ENCODE measurements around the gene MND1.

DNA sequence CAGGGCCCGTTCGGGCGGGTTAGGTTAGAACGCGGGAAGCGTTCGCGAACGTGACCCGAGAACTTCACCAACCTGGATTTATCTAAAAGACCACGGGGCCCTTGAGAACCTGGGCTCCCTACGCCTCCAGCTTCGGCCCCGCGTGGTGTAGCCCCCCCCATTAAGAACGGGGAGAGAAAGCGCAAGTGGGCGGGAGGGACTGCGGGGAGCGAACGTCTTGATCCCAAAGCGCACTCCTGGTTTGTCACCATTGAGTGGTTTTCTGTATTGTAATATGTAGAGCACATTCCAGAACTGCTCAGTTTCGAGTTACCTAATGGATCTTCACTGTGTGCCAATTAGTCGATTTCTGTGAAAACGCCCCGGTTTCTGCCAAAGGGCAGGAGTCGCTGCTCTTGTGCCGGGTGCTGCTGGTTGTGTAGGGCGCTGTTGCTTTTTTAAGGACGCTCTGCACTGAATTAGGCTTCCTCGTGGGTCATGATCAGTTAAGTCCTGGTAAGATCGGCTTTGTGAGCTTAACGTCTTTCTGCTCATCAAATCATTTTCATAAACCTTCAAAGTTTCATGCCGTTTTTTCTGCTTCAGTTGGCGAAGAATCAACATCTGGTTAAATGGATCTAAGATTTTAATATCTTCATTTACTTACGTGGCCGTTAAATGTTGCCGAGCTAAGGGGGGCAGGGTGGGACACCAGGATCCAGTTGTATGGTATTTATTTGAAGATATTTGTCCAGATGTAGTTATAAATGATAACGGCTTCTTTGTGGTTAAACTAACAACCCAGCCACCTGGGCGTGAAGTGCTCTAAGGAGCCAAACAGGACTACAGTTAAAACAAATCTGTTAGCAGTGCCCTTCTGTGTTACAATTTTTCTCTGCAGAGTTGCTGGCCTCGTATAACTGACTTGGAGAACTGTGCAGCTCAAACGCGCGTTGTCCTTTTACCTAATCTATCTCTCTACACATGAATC is 809 bp downstream of the MND1 start:
- TF ChIP-seq CTCF (IDR thresholded peaks at IDR 0.05; ENCODE audit: extremely low read depth in 1 of 2, insufficient read depth in 1 of 2, low read depth in 1 of 2, low read length in 2 of 2), result peak in 1 of 2 donors; percentile 2
- TF ChIP-seq POLR2AphosphoS5 (IDR thresholded peaks at IDR 0.05; ENCODE audit: insufficient read depth, low read depth, low read length), result no peak
- TF ChIP-seq JUN (IDR thresholded peaks at IDR 0.05; ENCODE audit: borderline replicate concordance, insufficient read depth, insufficient read length, low read depth), result no peak
- no peak for TF ChIP-seq POLR2A (IDR thresholded peaks at IDR 0.05; ENCODE audit: low read depth, low read length)
- TF ChIP-seq, protein P1, sequence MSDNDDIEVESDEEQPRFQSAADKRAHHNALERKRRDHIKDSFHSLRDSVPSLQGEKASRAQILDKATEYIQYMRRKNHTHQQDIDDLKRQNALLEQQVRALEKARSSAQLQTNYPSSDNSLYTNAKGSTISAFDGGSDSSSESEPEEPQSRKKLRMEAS (IDR thresholded peaks at IDR 0.05; ENCODE audit: insufficient read depth, insufficient read length), result no peak
- TF ChIP-seq EZH2 (IDR thresholded peaks at IDR 0.05; ENCODE audit: borderline replicate concordance, low read depth, low read length, severe bottlenecking), result no peak
- no peak for TF ChIP-seq GATA2 (IDR thresholded peaks at IDR 0.05; ENCODE audit: insufficient read depth, insufficient read length, low read depth, low read length)

Data from endothelial cell of umbilical vein (primary cell).